HL-60 (cell line): ENCODE results near the gene AGAP1.

Experiments
- DNase-seq, 2 experiments: peaks; one replicate each; pipeline ENCODE4 v3.0.0-alpha.2; 2010 to 2020; ENCODE audit warnings: low read depth in 1 of 2, low spot score in 1 of 2
- H3K27ac ChIP-seq: fragments of 250-450 bp; sonication (Bioruptor Pico); replicated peaks from 2 replicates; pipeline ENCODE4 v1.5.1; 2020; ENCODE audit warnings: mild to moderate bottlenecking, moderate library complexity
- H3K27me3 ChIP-seq: fragments of 250-450 bp; sonication (Bioruptor Pico); 2 replicates; pipeline ENCODE4 v1.5.1; 2021; ENCODE audit warnings: mild to moderate bottlenecking, moderate library complexity; ENCODE audit not compliant: insufficient read depth, poor library complexity, severe bottlenecking
- H3K4me3 ChIP-seq: replicated peaks from 2 replicates; pipeline ENCODE4 v1.5.1; 2011; ENCODE audit warnings: mild to moderate bottlenecking, control low read depth, low read length; ENCODE audit not compliant: insufficient read depth
- CTCF ChIP-seq: IDR thresholded peaks from one replicate; pipeline ENCODE4 v1.5.1; 2011; ENCODE audit warnings: low read length, control low read depth, inconsistent platforms; ENCODE audit not compliant: insufficient read depth
- GABPA ChIP-seq: IDR thresholded peaks from 2 replicates; pipeline ENCODE4 v1.6.1; 2012; ENCODE audit warnings: low read depth
- POLR2AphosphoS5 ChIP-seq: IDR thresholded peaks from 2 replicates; pipeline ENCODE4 v1.6.1; 2012; ENCODE audit warnings: low read depth
- REST ChIP-seq: IDR thresholded peaks from 2 replicates; pipeline ENCODE4 v1.6.1; 2012; ENCODE audit warnings: low read depth; ENCODE audit not compliant: insufficient replicate concordance
- SPI1 ChIP-seq: IDR thresholded peaks from 2 replicates; pipeline ENCODE4 v1.6.1; 2012; ENCODE audit warnings: low read depth, mild to moderate bottlenecking, borderline replicate concordance

Gene AGAP1

GRCh38 chr2:236143811-236144210 lies 650.0 kb downstream of the AGAP1 start:
- DNase-seq: no peak
- Histone ChIP-seq H3K27me3 (no peaks in the 10 kb centered on the region), H3K4me3 (no peak overlapping the region), H3K27ac (no peak overlapping the region)
- TF ChIP-seq GABPA (no peak), SPI1 (no peak), POLR2AphosphoS5 (no peak), REST (no peak), CTCF (no peak)

GRCh38 chr2:236146436-236146835 lies 652.6 kb downstream of the AGAP1 start:
- Histone ChIP-seq H3K4me3 (no peak overlapping the region), H3K27me3 (no peaks in the 10 kb centered on the region)
- no peak for TF ChIP-seq REST
- TF ChIP-seq CTCF: no peak
- TF ChIP-seq GABPA: no peak
- no peak for TF ChIP-seq POLR2AphosphoS5
- no peak for TF ChIP-seq SPI1

GRCh38 chr2:236155406-236155805 lies 661.6 kb downstream of the AGAP1 start:
- TF ChIP-seq POLR2AphosphoS5: no peak
- no peak for TF ChIP-seq CTCF
- no peak for TF ChIP-seq SPI1
- TF ChIP-seq GABPA: no peak
- TF ChIP-seq REST: no peak
- Histone ChIP-seq H3K27me3 (no peaks in the 10 kb centered on the region), H3K4me3 (no peak overlapping the region), H3K27ac (no peak overlapping the region)
- DNase-seq: no peak

More at GRCh38 chr2:236146436-236146835, 652.6 kb downstream of the AGAP1 start:
- DNase-seq: no peak
- H3K27ac ChIP-seq: no peak overlapping the region
